ENCODE measurements around the gene EEF2.
"Not testable (repeated sequence)": the region's sequence is repeated elsewhere in the genome, so short reads cannot be mapped to it uniquely, and the experiment has no call there.

- not testable (repeated sequence) for TF ChIP-seq CTCF (conservative IDR thresholded peaks at IDR 0.05; ENCODE audit: low read length); EZH2phosphoT487 (IDR thresholded peaks at IDR 0.05; ENCODE audit: borderline replicate concordance)
These were observed 13.6 kb upstream of the EEF2 start for GRCh38 chr19:3998667-3999412.

Measured in Loucy (cell line).